ENCODE measurements around the gene TTLL8. TPM values are rescaled to one million over a fixed set of nuclear protein-coding genes. Genes with fewer than 3 reads are reported as not detected.

TTLL8 gene
- total RNA-seq, 1 experiment from 2014 or later = not detected

DNA sequence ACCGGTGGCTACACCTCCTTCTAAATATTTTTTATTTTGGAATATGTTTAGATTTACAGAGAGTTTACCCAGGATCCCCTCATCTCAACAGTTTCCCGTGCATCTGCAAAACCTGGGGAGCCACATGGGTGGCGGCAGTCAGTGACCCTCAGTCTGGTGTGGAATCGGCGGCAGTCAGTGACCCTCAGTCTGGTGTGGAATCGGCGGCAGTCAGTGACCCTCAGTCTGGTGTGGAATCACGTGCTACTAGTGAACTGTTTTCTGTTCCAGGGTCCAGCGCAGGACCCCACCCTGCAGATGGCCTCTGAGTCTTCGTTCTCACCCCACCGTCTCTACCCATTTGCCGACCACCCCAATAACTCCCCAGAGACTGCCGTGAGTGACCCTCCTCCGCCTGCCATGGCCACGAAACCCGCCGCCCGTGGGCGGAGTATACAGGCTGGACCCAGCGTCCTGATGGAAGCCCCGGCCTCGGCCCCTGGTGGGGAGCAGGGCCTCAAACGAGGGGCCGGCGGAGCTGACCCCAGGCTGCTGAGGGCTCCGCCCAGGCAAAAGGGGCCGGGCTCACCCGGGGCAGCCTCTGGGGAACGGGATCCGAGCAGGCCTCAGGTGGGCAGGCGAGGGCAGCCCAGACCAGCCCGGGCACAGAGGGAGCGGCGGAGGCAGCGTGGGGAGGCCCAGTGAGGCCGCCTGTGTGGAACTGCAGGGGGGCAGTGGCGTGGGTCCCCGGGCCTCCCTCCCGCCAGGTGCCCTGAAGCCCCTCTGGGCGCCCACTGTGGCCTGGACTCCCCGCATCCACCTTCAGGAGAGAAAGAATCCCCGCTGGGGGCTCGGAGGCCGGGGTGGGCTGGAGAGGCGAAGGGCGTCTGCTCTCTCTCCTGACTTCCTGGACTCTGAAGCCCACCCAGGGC lies 48.1 kb downstream of the TTLL8 start:
- Mint-ChIP-seq H3K4me3 (peak overlapping the region in 1 of 2 experiments; percentile 32; a peak in 1 of 5 replicates), H3K27me3 (ENCODE audit: low read depth) (peaks cover 33% of the 10 kb centered on the region), H3K9me3 (no peaks in the 10 kb centered on the region; a peak in 1 of 5 replicates), H3K36me3 (ENCODE audit: insufficient read depth in 1 of 3, low read depth in 3 of 3) (no peaks in the 10 kb centered on the region), H3K27ac (no peak overlapping the region), H3K4me1 (peaks cover 11 to 30% of the 10 kb centered on the region in 2 experiments; a peak in 3 of 4 replicates)
- peak; percentile 26 for DNase-seq
- no peak overlapping the region for H3K18ac ChIP-seq (ENCODE audit: insufficient read length, low read depth, low read length)
- H2BK120ac ChIP-seq (ENCODE audit: low read depth, low read length, poor library complexity, severe bottlenecking) = no peak overlapping the region
- H3K79me1 ChIP-seq (ENCODE audit: insufficient read depth, low read depth, low read length, poor library complexity, severe bottlenecking) = no peaks in the 10 kb centered on the region
- no peaks in the 10 kb centered on the region for H4K20me1 ChIP-seq (ENCODE audit: control insufficient read depth, insufficient read depth, insufficient read length)
- no peak overlapping the region for H3K27ac ChIP-seq (ENCODE audit: insufficient read length, low read depth, low read length)
- no peaks in the 10 kb centered on the region for H3K4me1 ChIP-seq (ENCODE audit: insufficient read depth, low read length)
- H3K56ac ChIP-seq (ENCODE audit: insufficient read length, low read depth, low read length) = no peak overlapping the region
- no peak overlapping the region for H2BK5ac ChIP-seq (ENCODE audit: insufficient read length, low read length)
- TF ChIP-seq, protein P1, sequence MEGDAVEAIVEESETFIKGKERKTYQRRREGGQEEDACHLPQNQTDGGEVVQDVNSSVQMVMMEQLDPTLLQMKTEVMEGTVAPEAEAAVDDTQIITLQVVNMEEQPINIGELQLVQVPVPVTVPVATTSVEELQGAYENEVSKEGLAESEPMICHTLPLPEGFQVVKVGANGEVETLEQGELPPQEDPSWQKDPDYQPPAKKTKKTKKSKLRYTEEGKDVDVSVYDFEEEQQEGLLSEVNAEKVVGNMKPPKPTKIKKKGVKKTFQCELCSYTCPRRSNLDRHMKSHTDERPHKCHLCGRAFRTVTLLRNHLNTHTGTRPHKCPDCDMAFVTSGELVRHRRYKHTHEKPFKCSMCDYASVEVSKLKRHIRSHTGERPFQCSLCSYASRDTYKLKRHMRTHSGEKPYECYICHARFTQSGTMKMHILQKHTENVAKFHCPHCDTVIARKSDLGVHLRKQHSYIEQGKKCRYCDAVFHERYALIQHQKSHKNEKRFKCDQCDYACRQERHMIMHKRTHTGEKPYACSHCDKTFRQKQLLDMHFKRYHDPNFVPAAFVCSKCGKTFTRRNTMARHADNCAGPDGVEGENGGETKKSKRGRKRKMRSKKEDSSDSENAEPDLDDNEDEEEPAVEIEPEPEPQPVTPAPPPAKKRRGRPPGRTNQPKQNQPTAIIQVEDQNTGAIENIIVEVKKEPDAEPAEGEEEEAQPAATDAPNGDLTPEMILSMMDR (conservative IDR thresholded peaks at IDR 0.05) = no peak
- peaks cover 4% of the 10 kb centered on the region for H3K23me2 ChIP-seq (ENCODE audit: insufficient read length, low read depth, low read length, poor library complexity, severe bottlenecking)
- no peak overlapping the region for H2BK12ac ChIP-seq (ENCODE audit: insufficient read length, low read depth, low read length)
- no CpG with 5 or more reads among the region's 46 CpGs for WGBS (ENCODE audit: extremely low coverage, insufficient read length, low lambda C conversion rate)
- H3K4me2 ChIP-seq (ENCODE audit: insufficient read depth, insufficient read length, low read length) = no peak overlapping the region
- no peak overlapping the region for H2AFZ ChIP-seq (ENCODE audit: low read length)
- H4K8ac ChIP-seq (replicated peaks; ENCODE audit: insufficient read length, low read depth, low read length) = no peak overlapping the region
- H3K4ac ChIP-seq (ENCODE audit: low read depth, low read length) = no peak overlapping the region
- no peaks in the 10 kb centered on the region for H3K9me3 ChIP-seq (ENCODE audit: control insufficient read depth, low read depth, low read length)
- no peak overlapping the region for H4K91ac ChIP-seq (ENCODE audit: insufficient read length, low read depth, low read length)
- no peak overlapping the region for H4K5ac ChIP-seq (ENCODE audit: insufficient read length, low read depth, low read length)
- no peak overlapping the region for H3T11ph ChIP-seq (ENCODE audit: low read length)
- no peak overlapping the region; the same call in 1 of the 2 replicates for H3K14ac ChIP-seq (ENCODE audit: insufficient read depth, low read length)
- no peak overlapping the region for H2BK15ac ChIP-seq (ENCODE audit: low read depth, low read length)
- H2BK20ac ChIP-seq (ENCODE audit: low read depth, low read length, poor library complexity, severe bottlenecking) = no peak overlapping the region
- H3K23ac ChIP-seq (ENCODE audit: insufficient read length, low read depth, low read length) = no peak overlapping the region
- no peak overlapping the region for H2AK5ac ChIP-seq (ENCODE audit: insufficient read length, low read length)
- H3K79me2 ChIP-seq (ENCODE audit: insufficient read depth, low read length) = no peaks in the 10 kb centered on the region
- H3K9ac ChIP-seq (ENCODE audit: extremely low read depth, insufficient read length, low read length) = no peak overlapping the region
- peaks cover 12% of the 10 kb centered on the region; the same call in 1 of the 2 replicates for H3K27me3 ChIP-seq (ENCODE audit: insufficient read depth, low read length)
